NCI-H1092 treated with DMSO at 0.1 percent for 48 hours (cell line): ENCODE measurements around the gene ATP11A.

Experiments
- DNase-seq: peaks from one replicate; lab custom pipeline; 2025; lab: John Stamatoyannopoulos, UW

The ATP11A gene

DNA sequence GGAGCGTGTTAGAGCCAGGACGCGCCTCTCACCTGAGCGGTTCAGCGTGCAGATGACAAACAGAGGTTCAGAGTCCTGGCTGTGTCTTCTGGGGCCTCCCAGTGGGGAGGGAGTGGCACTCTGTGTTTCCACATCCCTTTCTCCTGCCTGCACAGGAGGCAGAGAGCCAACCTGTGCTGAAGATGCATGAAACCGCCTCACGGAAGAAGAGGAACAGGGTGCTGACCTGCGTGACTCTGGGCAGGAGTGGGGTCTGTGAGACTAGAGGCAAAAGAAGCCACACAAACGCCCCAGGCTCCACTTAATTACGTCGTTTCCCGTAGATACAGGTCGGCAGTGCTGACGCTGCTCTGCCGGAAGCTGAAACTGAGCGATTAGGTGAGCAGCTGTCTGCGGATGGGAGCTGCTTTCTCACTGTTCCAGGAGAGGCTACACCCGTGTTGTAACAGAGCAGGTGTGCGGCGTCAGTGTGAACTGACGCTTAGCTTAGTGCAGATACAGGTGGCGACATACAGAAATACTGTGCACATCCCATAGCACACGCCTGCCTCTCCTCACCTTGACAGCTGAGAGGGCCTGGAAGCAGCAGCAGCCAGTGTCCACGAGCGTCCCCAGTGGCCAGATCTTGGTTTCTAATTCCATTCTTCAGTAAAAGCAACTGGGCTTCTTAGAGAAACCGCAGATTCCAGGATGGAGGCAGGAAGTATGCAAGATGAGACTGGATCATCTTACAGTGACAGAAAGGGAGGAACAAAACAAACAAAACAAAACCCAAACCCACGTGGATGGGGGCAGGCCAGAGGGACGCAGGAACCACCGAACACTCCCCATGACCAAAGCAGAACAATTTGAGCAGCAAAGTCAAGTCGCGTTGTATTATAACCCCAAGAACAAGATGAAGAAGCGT is 241.4 kb downstream of the ATP11A start:
- peak; percentile 85 for DNase-seq

GRCh38 chr13:112932971-112933370 is 243.1 kb downstream of the ATP11A start:
- no peak for DNase-seq

DNA sequence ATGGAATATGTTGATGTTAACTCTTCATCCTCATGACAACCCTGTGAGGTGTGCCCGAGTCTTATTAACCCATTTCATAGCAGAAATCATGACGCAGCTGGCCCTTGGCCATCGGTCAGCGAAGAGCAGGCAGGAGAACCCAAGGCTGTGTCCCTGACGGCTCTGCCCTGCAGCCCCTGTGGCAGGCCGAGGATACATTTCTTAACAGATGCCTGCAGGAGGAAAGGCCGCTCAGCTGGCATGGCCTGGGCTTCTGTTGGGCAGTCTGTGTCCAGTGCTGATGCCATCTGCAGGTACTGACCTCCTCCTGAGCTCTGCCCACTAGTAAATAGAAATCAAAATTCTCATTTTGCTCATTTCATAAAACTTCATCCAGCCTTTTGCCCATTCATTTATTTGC is 243.8 kb downstream of the ATP11A start:
- no peak for DNase-seq

- no peak for DNase-seq
These were observed 244.2 kb downstream of the ATP11A start for GRCh38 chr13:112934078-112934477.
